NAMALWA (cell line): ENCODE data around the gene TMEM169.
"Not testable (repeated sequence)": the region's sequence is repeated elsewhere in the genome, so short reads cannot be mapped to it uniquely, and the experiment has no call there.

ENCODE experiments used
- DNase-seq: peaks from one replicate; pipeline ENCODE4 v3.0.0-alpha.2; 2015; ENCODE audit warnings: low spot score

TMEM169 gene

DNA sequence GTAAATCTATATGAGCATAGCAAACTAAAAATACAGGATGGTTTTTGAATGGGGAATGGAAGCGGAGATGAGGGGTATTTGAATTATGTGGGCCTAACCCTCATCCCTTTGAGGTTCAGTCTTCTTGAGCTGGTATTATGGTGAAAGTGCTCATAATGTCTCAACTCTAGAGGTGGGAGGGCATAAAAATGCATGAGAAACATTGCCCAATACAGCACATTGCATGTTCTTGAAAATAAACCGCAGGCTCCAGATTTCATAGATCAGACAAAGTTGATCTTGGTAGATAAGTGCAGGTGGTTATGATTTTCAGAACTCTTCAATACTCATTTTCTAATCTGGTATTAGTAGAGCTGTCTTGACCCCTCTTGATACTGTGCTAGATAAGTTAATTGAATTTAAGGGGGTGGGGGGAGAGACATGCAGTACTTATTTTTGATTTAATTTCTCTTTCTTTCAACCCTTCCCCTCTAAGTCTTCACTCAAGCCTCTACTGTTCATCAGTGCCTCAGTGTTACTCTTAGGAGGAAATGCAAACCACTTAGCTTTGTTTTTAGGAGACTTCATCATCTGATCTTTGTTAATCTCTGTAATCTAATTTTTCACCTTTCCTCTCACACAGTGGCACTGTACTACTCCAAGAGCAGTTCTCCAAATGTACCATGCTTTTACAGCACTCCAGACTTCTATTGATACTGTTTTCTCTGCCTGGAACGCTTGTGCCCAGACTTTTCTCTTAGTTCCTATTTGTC lies 49.6 kb downstream of the TMEM169 start:
- DNase-seq: no peak

DNA sequence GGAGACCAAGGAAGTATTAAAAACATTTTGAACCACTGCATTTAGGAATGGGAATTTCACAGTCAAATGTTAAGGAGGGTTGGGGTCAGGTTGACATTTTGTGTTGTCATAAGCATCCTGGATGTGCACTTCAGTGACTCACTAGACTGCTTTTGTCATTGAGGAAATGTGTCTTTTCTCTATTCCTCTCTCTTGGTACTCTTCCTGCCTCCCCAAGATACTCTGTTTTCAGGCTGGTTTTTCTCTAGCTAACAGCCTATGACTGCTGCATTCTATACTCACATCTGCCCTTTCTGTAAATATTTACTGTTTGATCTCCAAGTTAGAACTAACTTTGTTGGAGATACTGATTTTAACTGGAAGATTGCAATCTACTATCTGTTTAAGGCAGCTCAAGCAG lies 50.9 kb downstream of the TMEM169 start:
- no peak for DNase-seq

DNA sequence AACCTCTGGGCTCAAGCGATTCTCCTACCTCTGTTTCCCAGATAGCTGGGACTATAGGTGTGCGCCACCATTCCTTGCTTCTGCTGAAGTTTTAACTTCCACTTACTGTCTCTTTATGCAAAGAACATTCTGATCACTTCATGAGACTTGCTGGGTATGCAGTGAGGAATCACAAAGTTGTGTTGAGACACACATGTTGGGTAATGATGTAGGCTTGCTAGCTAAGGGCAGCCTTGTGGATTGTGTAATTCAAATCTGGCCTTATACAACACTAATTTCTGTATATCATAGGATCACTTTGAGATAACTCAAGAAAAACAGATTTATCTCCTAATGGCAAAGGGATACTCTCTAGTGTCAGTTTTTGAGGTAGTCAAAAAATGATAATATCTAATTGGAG lies 51.7 kb downstream of the TMEM169 start:
- DNase-seq: no peak

DNA sequence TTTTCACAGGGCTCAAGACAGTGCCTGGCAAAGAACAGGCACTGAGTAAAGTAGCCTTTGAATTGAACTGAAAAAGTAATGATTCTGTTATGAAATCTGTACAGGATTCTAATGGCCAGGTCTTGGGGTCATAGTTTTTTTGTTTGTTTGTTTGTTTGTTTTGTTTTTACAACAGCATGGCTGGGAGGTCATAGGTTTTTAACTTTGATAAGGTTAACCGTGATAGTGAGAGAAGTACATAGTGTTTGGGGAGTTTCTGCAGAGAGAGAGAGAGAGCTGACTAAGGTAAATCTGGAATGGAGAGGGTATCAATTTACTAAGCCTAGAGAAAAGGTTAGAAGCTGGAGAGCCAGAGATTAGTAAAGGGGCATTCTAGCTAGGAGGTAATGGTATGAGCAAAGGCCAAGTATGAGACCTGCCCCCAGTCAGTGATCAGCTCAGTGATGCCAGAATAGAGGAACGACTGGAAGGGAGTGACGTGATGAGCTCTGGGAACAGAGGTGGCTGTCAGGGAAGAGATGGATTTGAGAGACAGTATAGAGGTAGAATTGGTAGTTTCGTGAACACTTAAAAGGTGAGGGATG lies 53.3 kb downstream of the TMEM169 start:
- no peak for DNase-seq

DNA sequence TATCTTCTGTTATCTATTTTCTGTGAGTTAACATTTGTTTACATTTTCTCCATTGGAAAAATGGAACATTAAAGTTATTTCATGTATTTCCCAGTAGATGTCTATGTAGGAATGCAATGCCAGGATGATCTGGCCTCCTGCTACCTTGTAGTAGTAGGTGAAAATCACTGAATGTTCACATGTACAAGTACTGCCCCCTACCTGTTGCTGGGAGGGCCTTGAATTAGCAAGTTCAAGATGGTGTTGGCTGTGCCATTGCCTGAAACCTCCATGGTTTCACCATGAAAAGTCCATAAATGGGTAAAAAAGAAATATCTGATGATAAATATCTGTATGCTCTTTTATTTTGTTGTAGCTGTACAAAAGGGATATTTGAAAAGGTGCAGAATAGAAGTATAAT lies 58.2 kb downstream of the TMEM169 start:
- peak; percentile 44 for DNase-seq

DNA sequence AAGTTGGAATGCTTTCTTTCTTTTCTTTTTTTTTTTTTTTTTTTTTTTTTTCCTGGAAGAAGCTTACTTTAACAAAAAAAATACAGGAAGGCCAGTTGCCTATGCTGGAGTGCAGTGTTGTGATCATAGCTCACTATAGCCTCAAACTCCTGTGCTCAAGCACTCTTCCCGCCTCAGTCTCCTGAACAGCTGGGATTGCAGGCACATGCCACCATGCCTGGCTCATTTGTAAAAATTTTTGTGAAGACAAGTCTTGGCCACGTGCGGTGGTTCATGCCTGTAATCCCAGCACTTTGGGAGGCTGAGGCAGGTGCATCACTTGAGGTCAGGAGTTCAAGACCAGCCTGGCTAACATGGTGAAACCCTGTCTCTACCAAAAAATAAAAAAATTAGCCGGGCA lies 59.8 kb downstream of the TMEM169 start:
- not testable (repeated sequence) for DNase-seq

DNA sequence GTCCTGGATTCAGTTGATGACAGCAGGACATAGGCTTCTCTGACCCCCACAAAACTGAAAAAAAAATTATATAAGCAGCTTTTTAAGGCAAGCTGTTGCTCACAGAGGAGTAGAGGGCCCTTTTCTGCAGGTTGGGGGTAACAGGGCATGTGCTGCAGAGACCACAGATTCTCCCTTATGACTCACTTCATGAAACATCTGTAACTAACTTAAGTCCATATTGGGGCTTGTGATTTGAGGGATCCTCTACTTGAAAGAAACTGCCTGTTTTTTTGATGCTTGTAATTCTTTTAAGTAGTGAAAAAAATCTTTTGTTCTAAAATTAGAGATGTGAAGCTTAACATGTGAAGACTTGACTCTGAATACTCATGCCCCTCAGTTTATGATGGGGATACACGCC lies 60.8 kb downstream of the TMEM169 start:
- DNase-seq: no peak

GRCh38 chr2:216144372-216144771 lies 62.7 kb downstream of the TMEM169 start:
- DNase-seq: no peak

- no peak for DNase-seq
Measured at GRCh38 chr2:216144857-216145256, 63.1 kb downstream of the TMEM169 start.

- no peak for DNase-seq
Measured at GRCh38 chr2:216146573-216146972, 64.9 kb downstream of the TMEM169 start.

DNA sequence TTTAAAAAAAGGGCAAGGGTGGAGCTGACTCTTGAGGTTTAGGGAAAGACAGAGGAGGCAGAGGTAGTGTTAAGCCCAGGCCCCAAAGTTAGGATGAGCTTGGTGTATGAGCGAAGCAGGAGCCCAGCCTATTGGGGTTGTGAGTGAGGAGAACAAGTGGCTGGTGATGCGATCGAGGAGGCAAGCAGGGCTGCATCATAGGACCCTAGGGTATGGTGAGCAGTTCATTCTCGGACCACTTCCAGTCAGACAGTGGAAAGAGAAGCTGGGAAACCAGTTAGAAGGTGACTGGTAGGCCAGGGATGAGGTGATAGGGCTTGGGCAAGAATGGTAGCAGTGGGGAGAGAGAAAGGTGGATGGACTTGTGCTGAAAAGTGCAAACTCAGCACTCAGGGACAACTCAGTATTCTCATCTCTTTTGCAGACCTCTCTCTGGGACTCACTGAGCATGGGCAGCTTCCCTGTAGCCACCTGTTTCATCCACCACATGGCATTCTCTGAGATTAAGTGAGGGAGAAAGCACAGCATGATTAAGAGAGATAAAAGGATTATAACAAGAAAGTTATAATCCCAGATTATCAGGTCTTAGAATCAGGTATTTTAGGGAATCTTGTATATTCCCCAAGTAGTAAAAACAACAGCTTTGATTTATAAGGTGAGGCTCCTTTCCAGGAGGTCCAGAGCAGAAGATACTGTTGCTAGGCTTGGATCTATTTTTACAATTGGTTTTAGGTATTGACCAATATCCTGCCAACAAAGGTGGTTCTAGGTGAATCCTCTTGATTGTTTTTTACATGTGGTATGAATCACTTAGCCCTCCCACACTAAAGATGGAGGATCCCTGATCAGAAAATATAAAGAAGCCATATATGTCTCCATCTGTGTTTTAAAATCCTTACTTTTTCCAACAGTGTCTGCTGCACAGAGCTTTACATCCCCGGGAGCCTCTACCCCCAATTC lies 65.7 kb downstream of the TMEM169 start:
- DNase-seq: no peak

DNA sequence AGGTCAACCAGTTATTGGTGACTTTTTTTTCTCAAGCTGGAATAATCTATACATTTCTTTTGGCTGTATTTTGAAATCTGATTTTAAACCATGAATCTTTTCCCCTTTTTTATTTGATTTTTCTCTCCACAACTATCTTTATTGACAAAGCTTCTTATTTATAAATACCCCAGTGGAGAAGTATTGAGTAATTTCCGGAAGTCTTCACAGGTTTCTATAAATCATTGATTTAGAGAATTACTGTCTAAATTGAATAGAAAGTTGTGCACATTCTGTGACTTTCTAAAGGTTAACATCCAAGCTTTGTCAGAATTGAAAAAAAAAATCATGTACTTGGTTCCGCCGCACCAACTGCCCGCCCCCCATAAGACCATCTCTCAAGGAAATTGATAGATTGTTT lies 67.3 kb downstream of the TMEM169 start:
- no peak for DNase-seq

DNA sequence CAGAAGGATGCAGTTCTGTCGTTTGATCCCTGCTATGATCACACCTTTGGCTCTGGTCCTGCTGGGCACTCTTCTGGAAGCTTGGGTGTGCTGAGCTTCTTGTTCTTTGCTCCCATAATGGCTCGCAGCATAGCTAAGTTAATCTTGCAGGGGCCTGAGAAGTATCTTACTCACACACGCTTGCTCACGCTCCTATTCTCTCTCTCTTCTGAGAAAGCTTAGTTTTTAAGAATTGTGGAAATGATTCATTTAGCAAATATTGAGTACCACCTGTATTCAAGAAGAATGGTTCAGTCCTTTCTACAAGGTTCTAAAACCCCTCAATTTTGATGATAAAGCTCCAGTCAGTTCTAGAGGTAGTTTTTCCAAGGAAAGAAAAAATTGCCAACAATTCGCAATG lies 68.0 kb downstream of the TMEM169 start:
- no peak for DNase-seq

DNA sequence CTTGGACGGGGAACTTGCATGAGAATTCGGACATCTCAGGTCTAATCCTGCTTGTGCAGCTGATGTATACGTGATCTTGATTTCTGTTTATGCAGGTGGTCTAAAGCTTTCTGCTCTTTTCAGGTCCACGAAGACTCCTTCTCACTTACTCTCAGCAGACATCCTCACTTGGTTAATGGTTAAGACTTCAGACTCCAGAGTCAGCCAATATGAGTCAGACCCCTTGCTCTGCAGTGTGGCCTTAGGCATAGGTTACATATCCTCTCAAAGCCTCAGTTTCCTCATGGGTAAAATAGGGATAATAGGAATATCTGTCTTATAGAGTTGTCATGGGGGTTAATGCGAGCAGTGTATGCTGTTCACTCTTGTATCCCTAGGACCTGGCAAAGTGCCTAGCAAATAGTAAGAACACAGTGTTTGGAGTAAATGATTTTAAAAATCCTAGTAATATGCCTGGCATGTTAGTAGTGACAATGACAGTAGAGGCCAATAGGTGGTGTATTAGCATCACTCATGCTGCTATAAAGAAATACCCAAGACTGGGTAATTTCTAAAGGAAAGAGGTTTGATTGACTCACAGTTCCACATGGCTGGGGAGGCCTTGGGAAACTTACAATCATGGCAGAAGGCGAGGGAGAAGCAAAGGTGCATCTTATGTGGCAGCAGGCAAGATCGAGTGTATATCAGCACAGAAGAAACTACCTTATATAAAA lies 69.8 kb downstream of the TMEM169 start:
- no peak for DNase-seq
